ENCODE results near the gene HIGD2A. TPM values are rescaled to one million over a fixed set of nuclear protein-coding genes. Genes with fewer than 3 reads are reported as not detected.

The HIGD2A gene
- polyA plus RNA-seq, 1 donor from 2014 or later, result 61.8 TPM

DNA sequence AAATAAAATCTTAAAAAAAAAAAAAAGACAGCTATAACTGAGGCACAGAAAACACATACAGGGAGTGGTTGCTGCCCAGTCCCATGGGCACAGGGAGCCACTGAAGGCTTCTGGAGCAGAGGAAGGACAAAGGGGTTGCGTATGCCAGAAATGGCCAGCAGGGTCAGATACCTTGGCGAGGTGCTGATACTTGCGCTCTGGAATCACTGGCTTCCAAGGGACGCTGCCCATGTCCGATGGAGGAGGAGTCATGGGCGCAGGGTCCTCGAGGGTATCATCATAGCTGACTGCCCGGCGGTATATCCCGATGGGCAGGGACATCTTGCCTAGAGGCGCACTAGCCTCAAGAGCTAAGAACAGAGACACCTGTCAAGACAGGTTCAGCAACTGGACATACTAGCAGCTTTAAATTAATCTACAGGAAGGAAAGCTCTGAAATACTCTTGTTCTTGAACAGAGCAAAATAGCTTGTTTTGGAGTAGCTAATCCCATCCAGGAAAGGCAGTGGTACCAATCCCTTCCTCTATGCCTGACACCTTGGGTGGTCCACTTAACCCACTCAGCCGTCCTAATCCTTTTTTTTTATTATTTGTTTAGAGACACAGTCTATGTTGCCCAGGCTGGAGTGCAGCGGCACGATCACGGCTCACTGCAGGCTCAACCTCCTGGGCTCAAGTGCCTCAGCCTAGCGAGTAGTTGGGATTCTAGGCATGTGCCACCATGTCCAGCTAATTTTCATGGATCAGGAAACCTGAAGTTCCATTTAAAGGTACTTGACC, 33.0 kb upstream of the HIGD2A start:
- Histone ChIP-seq H3K9me3 (ENCODE audit: low read length) (no peaks in the 10 kb centered on the region), H3K9ac (ENCODE audit: low read length) (no peak overlapping the region), H3K27ac (ENCODE audit: low read length) (no peak overlapping the region), H4K20me1 (ENCODE audit: insufficient read depth) (no peaks in the 10 kb centered on the region), H3K27me3 (ENCODE audit: insufficient read depth, low read depth, low read length) (no peaks in the 10 kb centered on the region), H3K36me3 (ENCODE audit: insufficient read depth, low read length) (no peaks in the 10 kb centered on the region), H3F3A (ENCODE audit: insufficient read depth, low read length, poor library complexity, severe bottlenecking) (no peaks in the 10 kb centered on the region), H3K79me2 (replicated peaks; ENCODE audit: insufficient read depth, low read length) (peaks cover 56% of the 10 kb centered on the region), H2AFZ (ENCODE audit: low read depth, low read length) (no peak overlapping the region), H3K4me2 (ENCODE audit: low read length) (no peak overlapping the region), H3K4me3 (ENCODE audit: low read length) (no peak overlapping the region), H3K9me2 (ENCODE audit: insufficient read depth, low read length) (no peaks in the 10 kb centered on the region)
- TF ChIP-seq EZH2 (IDR thresholded peaks at IDR 0.05; ENCODE audit: borderline replicate concordance, insufficient read depth, low read length, poor library complexity, severe bottlenecking) (no peak), SMC3 (conservative IDR thresholded peaks at IDR 0.05; ENCODE audit: poor library complexity) (no peak), TAF1 (IDR thresholded peaks at IDR 0.05; ENCODE audit: low read depth) (no peak), CTCF (IDR thresholded peaks at IDR 0.05; ENCODE audit: poor library complexity, severe bottlenecking) (no peak), MXI1 (conservative IDR thresholded peaks at IDR 0.05; ENCODE audit: poor library complexity, severe bottlenecking) (no peak), EP300 (conservative IDR thresholded peaks at IDR 0.05; ENCODE audit: poor library complexity, severe bottlenecking) (no peak), RAD21 (conservative IDR thresholded peaks at IDR 0.05) (no peak), POLR2AphosphoS5 (IDR thresholded peaks at IDR 0.05) (no peak)
- TF ChIP-seq, protein P1, sequence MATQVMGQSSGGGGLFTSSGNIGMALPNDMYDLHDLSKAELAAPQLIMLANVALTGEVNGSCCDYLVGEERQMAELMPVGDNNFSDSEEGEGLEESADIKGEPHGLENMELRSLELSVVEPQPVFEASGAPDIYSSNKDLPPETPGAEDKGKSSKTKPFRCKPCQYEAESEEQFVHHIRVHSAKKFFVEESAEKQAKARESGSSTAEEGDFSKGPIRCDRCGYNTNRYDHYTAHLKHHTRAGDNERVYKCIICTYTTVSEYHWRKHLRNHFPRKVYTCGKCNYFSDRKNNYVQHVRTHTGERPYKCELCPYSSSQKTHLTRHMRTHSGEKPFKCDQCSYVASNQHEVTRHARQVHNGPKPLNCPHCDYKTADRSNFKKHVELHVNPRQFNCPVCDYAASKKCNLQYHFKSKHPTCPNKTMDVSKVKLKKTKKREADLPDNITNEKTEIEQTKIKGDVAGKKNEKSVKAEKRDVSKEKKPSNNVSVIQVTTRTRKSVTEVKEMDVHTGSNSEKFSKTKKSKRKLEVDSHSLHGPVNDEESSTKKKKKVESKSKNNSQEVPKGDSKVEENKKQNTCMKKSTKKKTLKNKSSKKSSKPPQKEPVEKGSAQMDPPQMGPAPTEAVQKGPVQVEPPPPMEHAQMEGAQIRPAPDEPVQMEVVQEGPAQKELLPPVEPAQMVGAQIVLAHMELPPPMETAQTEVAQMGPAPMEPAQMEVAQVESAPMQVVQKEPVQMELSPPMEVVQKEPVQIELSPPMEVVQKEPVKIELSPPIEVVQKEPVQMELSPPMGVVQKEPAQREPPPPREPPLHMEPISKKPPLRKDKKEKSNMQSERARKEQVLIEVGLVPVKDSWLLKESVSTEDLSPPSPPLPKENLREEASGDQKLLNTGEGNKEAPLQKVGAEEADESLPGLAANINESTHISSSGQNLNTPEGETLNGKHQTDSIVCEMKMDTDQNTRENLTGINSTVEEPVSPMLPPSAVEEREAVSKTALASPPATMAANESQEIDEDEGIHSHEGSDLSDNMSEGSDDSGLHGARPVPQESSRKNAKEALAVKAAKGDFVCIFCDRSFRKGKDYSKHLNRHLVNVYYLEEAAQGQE (IDR thresholded peaks at IDR 0.05; ENCODE audit: borderline replicate concordance), result no peak

DNA sequence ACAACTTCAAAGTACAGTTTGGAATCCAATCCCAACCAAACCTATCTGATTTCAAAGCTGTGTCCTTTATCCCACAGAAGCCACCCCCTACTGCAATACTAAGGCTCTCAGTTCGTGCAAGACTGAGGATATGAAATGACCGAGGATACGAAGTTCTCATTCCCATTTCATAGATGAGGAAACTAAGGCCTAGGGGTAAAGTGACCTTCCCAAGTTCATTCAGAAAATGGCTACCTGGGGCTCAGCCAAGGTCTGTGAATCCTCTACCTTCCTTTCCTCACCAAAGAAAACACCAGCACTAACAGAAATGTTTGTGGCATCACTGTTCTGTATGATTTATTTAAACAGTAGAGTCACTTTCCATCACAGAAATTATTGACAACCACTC, 32.4 kb upstream of the HIGD2A start:
- Histone ChIP-seq H3K4me2 (ENCODE audit: low read length) (no peak overlapping the region), H3K4me3 (ENCODE audit: low read length) (no peak overlapping the region), H4K20me1 (ENCODE audit: insufficient read depth) (no peaks in the 10 kb centered on the region), H3K27me3 (ENCODE audit: insufficient read depth, low read depth, low read length) (no peaks in the 10 kb centered on the region), H3K9me3 (ENCODE audit: low read length) (no peaks in the 10 kb centered on the region), H3K79me2 (replicated peaks; ENCODE audit: insufficient read depth, low read length) (peaks cover 62% of the 10 kb centered on the region), H3K9me2 (ENCODE audit: insufficient read depth, low read length) (no peaks in the 10 kb centered on the region), H3K27ac (ENCODE audit: low read length) (no peak overlapping the region), H2AFZ (ENCODE audit: low read depth, low read length) (no peak overlapping the region), H3K36me3 (ENCODE audit: insufficient read depth, low read length) (no peaks in the 10 kb centered on the region), H3F3A (ENCODE audit: insufficient read depth, low read length, poor library complexity, severe bottlenecking) (no peaks in the 10 kb centered on the region), H3K9ac (ENCODE audit: low read length) (no peak overlapping the region)
- TF ChIP-seq EP300 (conservative IDR thresholded peaks at IDR 0.05; ENCODE audit: poor library complexity, severe bottlenecking), result no peak
- TF ChIP-seq, protein P1 (IDR thresholded peaks at IDR 0.05; ENCODE audit: borderline replicate concordance), result no peak
- TF ChIP-seq RAD21 (conservative IDR thresholded peaks at IDR 0.05), result no peak
- TF ChIP-seq MXI1 (conservative IDR thresholded peaks at IDR 0.05; ENCODE audit: poor library complexity, severe bottlenecking), result no peak
- TF ChIP-seq POLR2AphosphoS5 (IDR thresholded peaks at IDR 0.05), result no peak
- no peak for TF ChIP-seq EZH2 (IDR thresholded peaks at IDR 0.05; ENCODE audit: borderline replicate concordance, insufficient read depth, low read length, poor library complexity, severe bottlenecking)
- TF ChIP-seq SMC3 (conservative IDR thresholded peaks at IDR 0.05; ENCODE audit: poor library complexity), result no peak
- no peak for TF ChIP-seq CTCF (IDR thresholded peaks at IDR 0.05; ENCODE audit: poor library complexity, severe bottlenecking)
- TF ChIP-seq TAF1 (IDR thresholded peaks at IDR 0.05; ENCODE audit: low read depth), result no peak

Data from neural cell (in vitro differentiated cells).